NCI-H510A (cell line): ENCODE measurements around the gene DNMT3B.
A peak's percentile ranks its signal among the peaks of the same experiment; 100 is the strongest.
"Not testable (repeated sequence)": the region's sequence is repeated elsewhere in the genome, so short reads cannot be mapped to it uniquely, and the experiment has no call there.

Experiments
- DNase-seq: peaks from one replicate; lab custom pipeline; 2025; lab: John Stamatoyannopoulos, UW

The DNMT3B gene

GRCh38 chr20:32763202-32764004, 1.2 kb downstream of the DNMT3B start:
- DNase-seq = peak; percentile 40

GRCh38 chr20:32764005-32764960, 2.1 kb downstream of the DNMT3B start:
- DNase-seq = no peak

GRCh38 chr20:32765230-32765875, 3.2 kb downstream of the DNMT3B start:
- DNase-seq = not testable (repeated sequence)

GRCh38 chr20:32767418-32768198, 5.4 kb downstream of the DNMT3B start:
- DNase-seq = no peak

GRCh38 chr20:32772046-32772445, 9.9 kb downstream of the DNMT3B start:
- no peak for DNase-seq

GRCh38 chr20:32773223-32773622, 11.0 kb downstream of the DNMT3B start:
- DNase-seq = no peak

DNA sequence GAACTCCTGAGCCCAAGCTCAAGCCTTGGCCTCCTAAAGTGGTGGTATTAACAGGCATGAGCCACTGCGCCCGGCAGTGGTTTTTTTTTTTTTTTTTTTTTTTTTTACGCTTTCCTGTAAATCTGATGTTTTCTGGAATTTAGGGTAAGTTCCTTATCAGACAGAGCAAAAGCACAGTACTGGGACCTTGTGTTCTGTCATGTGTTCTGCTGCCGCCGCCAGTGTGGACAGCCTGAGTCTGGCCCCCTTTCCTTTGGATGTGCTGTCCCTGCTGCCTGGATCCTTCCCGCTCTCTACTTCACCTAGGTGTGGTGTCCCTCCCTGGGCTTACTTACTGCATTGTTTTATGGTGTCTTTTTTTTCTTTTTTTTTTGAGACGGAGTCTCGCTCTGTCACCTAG, 11.7 kb downstream of the DNMT3B start:
- DNase-seq = no peak

- DNase-seq = no peak
Observed at GRCh38 chr20:32775336-32775991, 13.3 kb downstream of the DNMT3B start.

- no peak for DNase-seq
Observed at GRCh38 chr20:32777177-32777956, 15.2 kb downstream of the DNMT3B start.

GRCh38 chr20:32779500-32780211, 17.5 kb downstream of the DNMT3B start:
- no peak for DNase-seq

GRCh38 chr20:32780278-32780677, 18.1 kb downstream of the DNMT3B start:
- no peak for DNase-seq

GRCh38 chr20:32780749-32781655, 18.8 kb downstream of the DNMT3B start:
- DNase-seq = no peak

DNA sequence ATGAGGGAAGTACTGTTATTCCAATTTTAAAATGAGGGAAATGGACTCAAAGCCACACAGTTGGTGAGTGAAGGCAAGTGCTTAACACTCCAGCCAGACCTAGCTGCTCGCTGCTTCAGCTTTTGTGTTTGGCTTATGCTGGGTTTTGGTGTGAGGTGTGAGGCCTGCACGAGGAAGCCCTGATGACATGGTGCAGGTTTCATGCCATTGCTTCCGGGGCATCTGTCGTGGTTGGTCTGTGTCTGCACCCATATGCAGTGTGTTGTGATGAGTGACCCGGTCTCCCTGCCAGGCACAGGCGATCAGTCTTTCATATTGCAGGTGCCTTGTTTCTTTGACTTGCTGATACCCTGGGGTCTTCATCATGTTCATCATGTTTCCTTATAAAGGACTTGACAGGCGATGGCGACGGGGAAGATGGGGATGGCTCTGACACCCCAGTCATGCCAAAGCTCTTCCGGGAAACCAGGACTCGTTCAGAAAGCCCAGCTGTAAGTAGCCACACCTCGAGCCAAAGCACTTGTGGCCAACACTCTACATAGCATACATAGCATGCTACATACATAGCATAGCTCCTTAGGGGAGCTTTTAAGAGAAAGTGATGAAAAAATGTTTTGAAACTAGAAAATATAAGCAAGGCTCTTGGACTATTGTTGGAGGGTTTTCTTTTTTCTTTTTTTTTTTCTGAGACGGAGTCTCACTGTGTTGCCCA, 22.3 kb downstream of the DNMT3B start:
- DNase-seq = no peak

DNA sequence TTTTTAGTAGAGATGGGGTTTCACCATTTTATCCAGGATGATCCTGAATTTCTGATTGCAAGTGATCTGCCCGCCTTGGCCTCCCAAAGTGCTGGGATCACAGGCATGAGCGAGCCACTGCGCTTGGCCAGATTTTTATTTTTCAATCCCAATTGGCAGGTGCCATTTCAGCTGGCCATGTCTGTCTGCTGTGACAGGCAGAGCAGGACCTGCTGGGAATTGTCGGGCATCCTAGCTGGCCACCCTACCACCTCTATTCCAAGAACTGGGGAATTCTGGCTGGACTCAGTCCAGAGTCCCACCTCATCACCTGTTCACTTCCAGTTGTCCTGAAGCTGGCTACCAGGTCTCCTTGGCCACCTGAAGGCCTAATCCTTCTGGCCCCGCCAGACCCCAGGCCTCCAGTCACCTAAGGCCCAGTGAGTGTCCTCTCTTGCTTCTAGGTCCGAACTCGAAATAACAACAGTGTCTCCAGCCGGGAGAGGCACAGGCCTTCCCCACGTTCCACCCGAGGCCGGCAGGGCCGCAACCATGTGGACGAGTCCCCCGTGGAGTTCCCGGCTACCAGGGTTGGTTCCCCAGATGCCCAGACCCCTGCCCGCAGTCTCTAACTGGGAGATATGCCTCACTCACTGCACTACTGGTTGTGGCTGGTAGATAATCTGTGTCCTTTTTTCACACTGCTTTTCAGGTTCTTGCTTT, 24.0 kb downstream of the DNMT3B start:
- no peak for DNase-seq

GRCh38 chr20:32787168-32787567, 25.0 kb downstream of the DNMT3B start:
- no peak for DNase-seq

- DNase-seq = peak; percentile 15
Observed at GRCh38 chr20:32789896-32790750, 27.9 kb downstream of the DNMT3B start.
